ENCODE results near the gene ORC5.
"Not testable (repeated sequence)": the region's sequence is repeated elsewhere in the genome, so short reads cannot be mapped to it uniquely, and the experiment has no call there.

ORC5 gene

GRCh38 chr7:104207731-104208420, at the start of gene ORC5:
Gene ORC5, minus strand, starts transcription at chr7:104208013. Its CDS starts 109 bp downstream, at chr7:104207904.
- DNase-seq (ENCODE audit: extremely low read depth in 1 of 2, low read depth in 1 of 2), result peak; percentile 24 to 58

DNA sequence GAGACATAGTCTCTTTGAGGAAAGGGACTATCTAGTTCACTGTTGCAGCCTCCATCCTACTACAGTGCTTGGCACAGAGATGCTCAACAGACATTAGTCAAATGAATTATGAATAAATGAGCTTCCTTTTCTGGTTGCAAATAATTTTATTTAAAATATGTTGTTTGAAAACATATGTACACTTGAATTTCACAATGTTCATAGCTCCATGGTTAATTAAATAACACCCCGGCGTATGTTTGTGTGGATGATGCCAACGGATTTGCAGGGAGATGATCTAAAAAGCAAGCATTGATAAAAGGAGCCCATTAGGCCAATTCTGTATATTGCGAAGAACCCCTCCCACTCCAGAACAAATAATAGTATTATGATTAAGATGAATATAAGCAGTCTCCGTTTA, 47.8 kb upstream of the ORC5 start:
- no peak for DNase-seq (ENCODE audit: extremely low read depth in 1 of 2, low read depth in 1 of 2)

DNA sequence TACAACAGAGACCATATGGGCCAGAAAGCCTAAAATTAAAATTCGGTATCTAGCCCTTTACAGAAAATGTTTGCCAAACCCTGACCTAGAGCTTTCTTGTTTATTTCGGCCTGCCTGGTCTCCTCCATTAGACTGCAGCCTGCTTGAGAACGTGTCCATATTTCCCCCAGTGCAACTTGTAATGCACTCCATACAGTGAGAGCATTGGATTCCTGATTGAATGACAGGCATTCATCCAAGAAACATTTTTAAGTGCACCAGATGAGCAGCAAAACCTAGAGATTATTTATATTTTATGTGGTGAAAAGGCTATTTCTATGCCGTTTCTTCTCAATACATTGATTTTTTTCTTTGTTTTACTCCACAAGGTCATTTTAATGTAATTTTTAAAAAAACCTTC, 47.4 kb upstream of the ORC5 start:
- DNase-seq (ENCODE audit: extremely low read depth in 1 of 2, low read depth in 1 of 2), result no peak

DNA sequence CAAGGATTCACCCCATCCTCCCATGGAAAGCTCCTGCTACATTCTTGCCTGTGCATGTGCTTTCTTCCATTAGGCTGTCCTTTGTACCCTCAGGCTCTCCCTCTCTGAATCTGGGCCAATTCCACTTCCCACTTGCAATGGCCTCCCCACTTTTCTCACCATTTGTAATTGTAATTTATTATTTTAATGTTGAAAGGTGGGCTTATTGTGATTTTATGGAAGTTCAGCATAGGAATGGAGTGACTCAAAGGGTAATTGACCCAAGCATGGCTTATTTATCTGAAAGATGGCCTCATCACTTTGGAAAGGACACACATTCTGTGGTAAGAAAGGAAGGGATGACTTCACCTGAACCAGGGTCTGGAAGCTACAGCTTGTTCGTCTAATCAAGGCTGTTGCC, 46.9 kb upstream of the ORC5 start:
- no peak for DNase-seq (ENCODE audit: extremely low read depth in 1 of 2, low read depth in 1 of 2)

DNA sequence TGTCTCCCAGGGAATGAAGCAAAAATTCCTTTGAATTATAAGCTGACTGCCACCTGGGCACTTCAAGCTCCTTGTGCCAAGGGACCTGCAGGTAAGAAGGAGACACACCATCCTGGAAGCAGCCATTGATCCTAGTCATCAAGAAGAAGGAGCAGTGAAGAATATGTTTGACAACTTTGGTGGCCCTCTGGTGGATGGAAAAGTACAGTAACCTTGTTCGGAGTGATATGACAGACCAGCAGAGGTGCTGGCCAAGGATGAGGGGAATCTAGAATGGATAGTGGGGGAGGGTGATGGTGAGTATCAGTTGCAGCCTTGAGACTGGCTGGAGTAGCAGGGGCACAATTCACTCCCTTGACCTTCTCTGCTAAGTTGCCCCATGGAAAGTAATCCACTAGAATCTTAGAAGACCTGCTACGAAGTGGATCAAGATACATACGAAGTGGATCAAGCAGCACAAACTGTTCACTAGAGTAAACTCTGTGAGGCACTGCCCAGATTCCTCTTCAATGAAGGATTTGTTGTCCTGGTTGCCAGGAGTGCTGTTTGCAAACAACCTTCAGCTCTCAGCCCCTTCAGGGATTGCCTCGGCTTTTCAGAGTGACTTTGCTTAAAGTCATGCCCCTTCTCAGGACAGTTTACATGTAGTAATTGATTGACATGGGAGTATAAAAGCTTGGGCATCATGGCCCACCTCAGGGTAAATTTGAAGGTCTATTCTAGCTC, 44.8 kb upstream of the ORC5 start:
- no peak for DNase-seq (ENCODE audit: extremely low read depth in 1 of 2, low read depth in 1 of 2)

DNA sequence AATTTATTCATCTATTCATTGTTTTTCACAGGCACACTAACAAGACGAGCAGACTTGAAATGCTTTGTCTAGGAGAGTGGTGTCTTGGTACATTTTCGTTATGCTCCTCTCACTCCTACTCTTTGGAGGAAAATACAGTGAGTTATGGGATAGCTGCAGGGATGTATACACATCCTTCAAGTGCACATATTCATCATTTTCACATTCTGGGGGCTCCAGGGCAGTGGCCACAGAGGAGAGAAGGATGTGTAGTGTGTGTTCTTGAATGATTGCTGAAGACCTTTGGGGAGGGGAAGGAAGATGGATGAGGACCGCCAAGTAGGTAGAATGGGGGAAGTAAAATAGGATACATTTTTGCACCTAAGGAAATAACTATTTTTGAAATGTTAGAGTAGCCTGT, 34.8 kb upstream of the ORC5 start:
- DNase-seq (ENCODE audit: extremely low read depth in 1 of 2, low read depth in 1 of 2), result no peak

GRCh38 chr7:104241538-104242209, 33.9 kb upstream of the ORC5 start:
- no peak for DNase-seq (ENCODE audit: extremely low read depth in 1 of 2, low read depth in 1 of 2)

GRCh38 chr7:104241135-104241534, 33.3 kb upstream of the ORC5 start:
- DNase-seq (ENCODE audit: extremely low read depth in 1 of 2, low read depth in 1 of 2), result no peak

DNA sequence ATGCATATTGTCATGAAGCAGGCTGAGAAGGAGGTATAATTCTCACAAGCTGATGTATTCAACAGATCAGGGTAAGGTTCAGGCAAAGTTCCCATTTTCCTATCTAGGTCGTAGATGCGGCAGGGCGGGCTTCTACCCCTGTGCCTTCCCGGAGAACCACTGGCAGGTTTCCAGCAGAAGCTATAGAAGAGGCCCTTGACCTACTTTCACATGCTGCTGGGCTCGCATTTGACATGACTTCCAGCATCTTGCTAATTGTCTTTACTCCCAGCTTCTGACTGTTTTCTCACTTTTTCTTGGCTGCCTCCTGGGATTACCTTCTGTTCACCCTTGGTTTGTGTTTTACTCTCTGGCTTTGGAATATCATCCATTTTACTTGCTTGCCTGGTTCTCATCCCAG, 32.6 kb upstream of the ORC5 start:
- no peak for DNase-seq (ENCODE audit: extremely low read depth in 1 of 2, low read depth in 1 of 2)

- DNase-seq (ENCODE audit: extremely low read depth in 1 of 2, low read depth in 1 of 2), result not testable (repeated sequence)
Measured at GRCh38 chr7:104234990-104235389, 27.2 kb upstream of the ORC5 start.

DNA sequence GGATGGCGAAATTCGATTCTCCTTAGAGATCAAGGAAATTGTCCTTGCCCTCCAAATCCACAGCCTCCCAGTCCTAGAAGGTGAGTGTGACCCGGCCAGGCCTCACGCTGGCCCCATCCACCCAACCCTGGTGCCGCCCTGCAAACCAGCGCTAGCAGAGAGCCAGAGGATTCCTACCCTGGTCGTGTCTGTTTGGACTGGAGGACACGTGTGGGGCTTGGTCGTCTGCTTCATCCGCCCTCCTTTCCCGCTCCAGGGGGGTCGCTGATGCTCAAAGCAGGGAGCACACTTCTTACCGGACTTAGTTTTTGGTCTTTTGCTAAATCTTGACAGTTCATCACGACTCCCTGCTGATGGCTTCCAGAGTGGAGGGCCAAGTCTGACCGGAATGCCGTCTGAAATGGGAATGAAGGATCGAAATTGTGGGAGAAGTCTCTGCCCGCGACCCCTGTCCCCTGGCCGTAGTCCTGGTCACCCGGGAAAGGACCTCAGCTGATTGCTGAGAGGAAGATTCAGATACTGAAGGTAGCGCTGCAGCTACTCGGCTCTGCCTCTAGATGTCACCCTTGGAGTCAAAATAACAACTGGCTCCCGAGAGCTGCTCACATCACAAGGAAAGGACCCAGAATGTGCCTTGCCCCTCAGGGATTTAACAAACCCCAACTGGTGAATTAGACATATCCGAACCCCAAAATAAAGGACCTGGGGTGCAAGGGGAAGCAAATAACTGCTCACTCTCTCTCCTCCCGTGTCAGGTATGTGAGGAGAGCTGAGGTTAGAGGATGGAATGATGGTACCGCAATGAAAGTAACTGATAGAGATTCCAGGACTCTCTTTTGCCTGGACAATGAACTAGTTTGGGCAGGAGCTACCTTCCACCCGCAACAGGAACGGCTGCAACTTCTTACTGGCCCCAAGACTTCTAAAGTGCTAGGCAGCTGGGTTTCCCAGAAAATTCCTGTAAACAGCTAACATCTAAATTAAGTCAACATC, 23.5 kb upstream of the ORC5 start:
- peak in 1 of 2 donors; percentile 6 for DNase-seq (ENCODE audit: extremely low read depth in 1 of 2, low read depth in 1 of 2)

DNA sequence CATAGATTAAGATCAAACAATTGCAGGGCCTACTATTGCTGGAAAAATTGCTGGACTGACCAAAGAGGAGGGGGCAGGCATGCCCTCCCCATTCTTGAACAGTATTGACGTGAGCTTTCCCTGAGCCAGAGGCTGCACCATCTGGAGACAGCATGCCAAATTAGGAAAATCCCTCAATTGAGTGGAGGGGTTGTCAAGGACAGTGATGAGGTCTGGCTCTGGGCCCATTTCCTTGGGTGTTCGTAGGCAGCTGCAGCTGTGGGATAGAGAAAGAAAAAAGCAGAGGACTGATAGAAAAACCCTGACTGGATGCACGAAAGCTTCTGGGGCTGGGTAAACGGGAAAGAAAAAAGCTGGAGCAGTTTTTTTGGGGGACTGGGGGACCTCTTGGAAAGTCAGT, 22.8 kb upstream of the ORC5 start:
- no peak for DNase-seq (ENCODE audit: extremely low read depth in 1 of 2, low read depth in 1 of 2)

GRCh38 chr7:104228442-104228841, 20.6 kb upstream of the ORC5 start:
- DNase-seq (ENCODE audit: extremely low read depth in 1 of 2, low read depth in 1 of 2), result no peak

DNA sequence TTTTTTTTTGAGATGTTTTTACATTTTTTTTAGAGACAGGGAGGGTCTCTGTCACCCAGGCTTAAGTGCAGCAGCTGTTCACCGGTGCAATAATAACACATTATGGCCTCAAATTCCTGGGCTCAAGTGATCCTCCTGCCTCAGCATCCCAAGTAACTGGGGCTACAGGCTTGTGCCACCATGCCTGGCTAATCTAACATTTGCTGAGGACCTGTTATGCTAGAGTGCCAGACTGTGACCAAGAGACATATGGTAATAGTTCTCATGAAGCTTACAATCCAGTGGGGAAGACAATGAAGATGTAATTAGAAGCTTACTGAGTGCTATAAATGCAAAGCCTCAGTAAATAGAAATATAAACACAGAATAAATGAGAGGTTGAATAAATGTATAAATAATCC, 17.6 kb upstream of the ORC5 start:
- DNase-seq (ENCODE audit: extremely low read depth in 1 of 2, low read depth in 1 of 2), result no peak

GRCh38 chr7:104217620-104218019, 9.8 kb upstream of the ORC5 start:
- no peak for DNase-seq (ENCODE audit: extremely low read depth in 1 of 2, low read depth in 1 of 2)

DNA sequence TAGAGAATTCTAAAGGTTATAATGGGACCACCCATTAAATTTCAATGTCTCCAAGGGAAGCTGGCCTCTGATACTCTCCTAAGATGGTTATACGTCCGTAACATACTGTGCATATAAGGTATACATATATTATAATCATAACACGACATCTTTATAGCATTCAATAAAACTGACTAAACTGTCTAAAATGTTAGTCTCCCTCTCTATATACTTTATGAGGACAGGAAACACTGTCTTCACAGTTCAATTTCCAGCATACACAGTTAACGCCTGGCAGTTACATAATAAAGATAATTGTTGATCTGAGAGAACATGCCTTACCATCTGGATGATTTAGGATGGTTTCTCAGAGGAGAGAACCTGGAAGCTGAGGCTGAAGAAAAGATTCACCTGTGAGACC, 1.2 kb upstream of the ORC5 start:
- DNase-seq (ENCODE audit: extremely low read depth in 1 of 2, low read depth in 1 of 2), result no peak

DNA sequence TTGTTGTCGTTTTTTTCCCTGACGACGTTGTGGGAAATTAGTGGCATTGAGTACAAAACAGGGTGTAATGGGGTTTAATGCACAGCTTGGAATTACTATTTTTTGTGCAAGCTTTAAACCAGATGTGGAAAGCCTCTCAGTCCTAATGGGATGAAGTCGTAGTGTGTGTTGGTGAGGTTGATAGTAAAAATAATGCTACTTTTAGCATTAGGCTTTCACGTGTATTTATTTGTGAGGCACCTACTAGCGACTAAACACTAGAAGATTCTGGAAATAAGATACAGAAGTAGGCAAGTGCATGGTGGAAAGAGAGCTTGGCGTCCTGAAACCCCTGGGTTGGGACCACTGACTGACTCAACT, 588 bp upstream of the ORC5 start:
- DNase-seq (ENCODE audit: extremely low read depth in 1 of 2, low read depth in 1 of 2), result no peak

DNA sequence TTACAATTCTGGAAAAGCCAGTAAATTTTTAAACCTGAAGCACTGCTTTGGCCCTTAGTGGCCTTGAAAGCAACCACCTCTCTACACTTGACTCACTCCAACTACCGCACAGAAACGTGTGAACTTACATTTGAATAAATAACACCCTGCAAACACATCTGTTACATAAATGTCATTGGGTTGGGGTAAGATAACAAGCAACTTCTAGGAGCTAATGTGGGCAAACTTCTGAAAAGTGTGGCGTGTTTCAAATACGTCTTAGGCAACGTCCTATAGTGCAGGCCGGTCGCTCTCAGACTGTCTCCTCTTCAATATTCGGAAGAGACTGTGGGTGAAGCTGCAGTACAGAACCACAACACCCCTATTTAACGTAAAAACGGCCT, 474 bp downstream of the ORC5 start:
- DNase-seq (ENCODE audit: extremely low read depth in 1 of 2, low read depth in 1 of 2), result no peak

DNA sequence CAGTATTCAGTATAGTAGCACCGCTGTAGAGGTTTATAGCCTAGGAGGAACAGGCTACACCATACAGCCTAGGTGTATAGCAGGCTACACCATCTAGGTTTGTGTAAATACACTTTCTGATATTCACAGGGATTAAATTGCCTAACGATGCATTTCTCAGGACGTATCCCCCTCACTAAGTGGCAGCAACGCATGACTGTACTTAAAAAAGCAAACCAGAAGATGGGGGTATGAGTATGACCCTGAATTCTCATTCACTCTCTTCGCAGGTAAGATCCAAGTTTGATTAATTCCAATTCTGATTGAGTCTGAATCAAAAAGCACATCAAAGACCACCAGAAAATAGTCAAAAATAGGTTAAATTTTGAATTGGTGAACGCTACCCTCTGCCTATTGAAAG, 972 bp downstream of the ORC5 start:
- DNase-seq (ENCODE audit: extremely low read depth in 1 of 2, low read depth in 1 of 2), result no peak

- DNase-seq (ENCODE audit: extremely low read depth in 1 of 2, low read depth in 1 of 2), result no peak
Measured at GRCh38 chr7:104198673-104199278, 9.0 kb downstream of the ORC5 start.

DNA sequence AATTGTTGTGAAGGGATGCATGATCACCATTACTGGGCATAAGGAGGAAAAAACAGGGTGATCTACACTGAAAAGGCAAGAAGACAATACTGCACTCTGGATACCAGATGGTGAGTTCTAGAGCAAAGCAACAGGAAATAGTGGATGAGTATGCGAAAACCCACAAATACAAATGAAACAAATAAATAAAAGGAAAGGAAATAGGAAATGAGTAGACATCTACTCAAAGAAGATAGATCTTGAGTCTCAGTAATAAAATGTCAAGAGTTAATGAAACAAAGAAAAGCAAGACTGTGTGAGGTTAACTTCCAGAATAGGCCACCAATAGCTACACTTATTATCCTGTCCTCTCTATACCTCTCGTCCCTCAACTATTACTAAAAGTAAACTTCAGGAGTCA, 11.7 kb downstream of the ORC5 start:
- no peak for DNase-seq (ENCODE audit: extremely low read depth in 1 of 2, low read depth in 1 of 2)
